Peyer's patch (tissue), 4 donors: ENCODE data around the gene SBF2.

Experiments
- POLR2A ChIP-seq, 2 donors: fragments of 450-650 bp; IDR thresholded peaks; one replicate each; pipeline ENCODE4 v1.5.1; 2017; ENCODE audit warnings: antibody characterized with exemption in 2 of 2, mild to moderate bottlenecking in 2 of 2, moderate library complexity in 2 of 2
- TF ChIP-seq, protein P1 (sequence below), 6 experiments: fragments of 450-650 bp in 4 of 6; fragments of 200-600 bp in 2 of 6; sonication (generic) in 1 of 6; IDR thresholded peaks; one replicate each; pipeline ENCODE4 v1.5.1; 2017 to 2019; ENCODE audit warnings: antibody characterized with exemption in 6 of 6, mild to moderate bottlenecking in 3 of 6, moderate library complexity in 1 of 6

- TF ChIP-seq, protein P1, sequence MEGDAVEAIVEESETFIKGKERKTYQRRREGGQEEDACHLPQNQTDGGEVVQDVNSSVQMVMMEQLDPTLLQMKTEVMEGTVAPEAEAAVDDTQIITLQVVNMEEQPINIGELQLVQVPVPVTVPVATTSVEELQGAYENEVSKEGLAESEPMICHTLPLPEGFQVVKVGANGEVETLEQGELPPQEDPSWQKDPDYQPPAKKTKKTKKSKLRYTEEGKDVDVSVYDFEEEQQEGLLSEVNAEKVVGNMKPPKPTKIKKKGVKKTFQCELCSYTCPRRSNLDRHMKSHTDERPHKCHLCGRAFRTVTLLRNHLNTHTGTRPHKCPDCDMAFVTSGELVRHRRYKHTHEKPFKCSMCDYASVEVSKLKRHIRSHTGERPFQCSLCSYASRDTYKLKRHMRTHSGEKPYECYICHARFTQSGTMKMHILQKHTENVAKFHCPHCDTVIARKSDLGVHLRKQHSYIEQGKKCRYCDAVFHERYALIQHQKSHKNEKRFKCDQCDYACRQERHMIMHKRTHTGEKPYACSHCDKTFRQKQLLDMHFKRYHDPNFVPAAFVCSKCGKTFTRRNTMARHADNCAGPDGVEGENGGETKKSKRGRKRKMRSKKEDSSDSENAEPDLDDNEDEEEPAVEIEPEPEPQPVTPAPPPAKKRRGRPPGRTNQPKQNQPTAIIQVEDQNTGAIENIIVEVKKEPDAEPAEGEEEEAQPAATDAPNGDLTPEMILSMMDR (IDR thresholded peaks at IDR 0.05) = no peak
- TF ChIP-seq POLR2A (IDR thresholded peaks at IDR 0.05) = no peak
Measured at GRCh38 chr11:9756878-9757277, 537.1 kb downstream of the SBF2 start.
